GM18870 (cell line): ENCODE results near the gene MYO18A.
"Not testable (repeated sequence)": the region's sequence is repeated elsewhere in the genome, so short reads cannot be mapped to it uniquely, and the experiment has no call there.

ENCODE experiments used
- ATAC-seq: cut with Tn5 transposase; IDR thresholded peaks from one replicate; pipeline ENCODE4 v1.9.1; 2021; ENCODE audit warnings: moderate library complexity; ENCODE audit not compliant: unreplicated experiment

The MYO18A gene

GRCh38 chr17:29149431-29150064 is 30.6 kb downstream of the MYO18A start:
- no peak for ATAC-seq

- ATAC-seq: peak; percentile 55
Measured at GRCh38 chr17:29148790-29149430, 31.3 kb downstream of the MYO18A start.

- no peak for ATAC-seq
Measured at GRCh38 chr17:29148257-29148789, 31.9 kb downstream of the MYO18A start.

- no peak for ATAC-seq
Measured at GRCh38 chr17:29147682-29148081, 32.5 kb downstream of the MYO18A start.

- ATAC-seq: not testable (repeated sequence)
Measured at GRCh38 chr17:29147228-29147627, 33.0 kb downstream of the MYO18A start.

- ATAC-seq: no peak
Measured at GRCh38 chr17:29146369-29146972, 33.7 kb downstream of the MYO18A start.

- ATAC-seq: no peak
Measured at GRCh38 chr17:29145289-29146073, 34.7 kb downstream of the MYO18A start.

- ATAC-seq: no peak
Measured at GRCh38 chr17:29143894-29144293, 36.3 kb downstream of the MYO18A start.

GRCh38 chr17:29141514-29141876 is 38.7 kb downstream of the MYO18A start:
- ATAC-seq: no peak

- no peak for ATAC-seq
Measured at GRCh38 chr17:29140631-29141513, 39.3 kb downstream of the MYO18A start.

GRCh38 chr17:29140051-29140621 is 40.1 kb downstream of the MYO18A start:
- ATAC-seq: peak; percentile 41

GRCh38 chr17:29138971-29139691 is 41.1 kb downstream of the MYO18A start:
- no peak for ATAC-seq

- no peak for ATAC-seq
Measured at GRCh38 chr17:29138184-29138955, 41.8 kb downstream of the MYO18A start.

- no peak for ATAC-seq
Measured at GRCh38 chr17:29136998-29137730, 43.0 kb downstream of the MYO18A start.

GRCh38 chr17:29135464-29135863 is 44.7 kb downstream of the MYO18A start:
- no peak for ATAC-seq

- ATAC-seq: no peak
Measured at GRCh38 chr17:29133121-29133713, 47.0 kb downstream of the MYO18A start.

GRCh38 chr17:29131814-29132682 is 48.1 kb downstream of the MYO18A start:
- no peak for ATAC-seq
